H1 (cell line): ENCODE data around the gene DENND1A. TPM values are rescaled to one million over a fixed set of nuclear protein-coding genes. Genes with fewer than 3 reads are reported as not detected.

Source experiments
- CTCF ChIA-PET: fragments of 300-600 bp; sonication (Branson Sonifier 250); formaldehyde crosslinking; loops from one replicate; lab custom pipeline; 2021; ENCODE audit not compliant: partially characterized antibody; lab: Charles Lee
- POLR2A ChIA-PET: fragments of 300-600 bp; sonication (Branson Sonifier 250); formaldehyde crosslinking; loops from one replicate; lab custom pipeline; 2021; ENCODE audit warnings: inconsistent platforms; ENCODE audit not compliant: partially characterized antibody; lab: Charles Lee
- DNase-seq, 2 experiments: peaks; one replicate each; pipeline versions ENCODE4 v3.0.0 to v3.0.0-alpha.2; 2010 to 2022; ENCODE audit warnings: low spot score in 2 of 2, low read depth in 1 of 2, mixed read lengths in 1 of 2
- FAIRE-seq: peaks from 2 replicates; lab custom pipeline; 2011; peaks lifted over from hg19 to GRCh38; lab: Jason Lieb, UNC
- H2AFZ ChIP-seq: 2 replicates; pipeline ENCODE4 v1.8.1; 2012; ENCODE audit warnings: low read length, inconsistent platforms
- H2AK5ac ChIP-seq: 2 replicates; pipeline ENCODE4 v1.6.1; 2013; ENCODE audit warnings: low read depth, low read length
- H2BK120ac ChIP-seq: replicated peaks from 2 replicates; pipeline ENCODE3; 2013; ENCODE audit warnings: low read depth, low read length, inconsistent platforms
- H2BK12ac ChIP-seq: 2 replicates; pipeline ENCODE4 v1.6.1; 2013; ENCODE audit warnings: low read depth, low read length
- H2BK15ac ChIP-seq: 2 replicates; pipeline ENCODE4 v1.6.1; 2013; ENCODE audit warnings: low read length
- H2BK20ac ChIP-seq: 2 replicates; pipeline ENCODE4 v1.6.1; 2013; ENCODE audit warnings: low read length
- H2BK5ac ChIP-seq: 2 replicates; pipeline ENCODE4 v1.6.1; 2013; ENCODE audit warnings: low read depth, low read length
- H3K14ac ChIP-seq: 2 replicates; pipeline ENCODE4 v1.6.1; 2013; ENCODE audit warnings: inconsistent platforms; ENCODE audit not compliant: insufficient read length
- H3K18ac ChIP-seq: 2 replicates; pipeline ENCODE4 v1.6.1; 2013; ENCODE audit warnings: low read length; ENCODE audit errors: extremely low read depth
- H3K23ac ChIP-seq: 2 replicates; pipeline ENCODE4 v1.6.1; 2013; ENCODE audit warnings: inconsistent platforms; ENCODE audit not compliant: insufficient read length
- H3K23me2 ChIP-seq: 2 replicates; pipeline ENCODE4 v1.6.1; 2013; ENCODE audit warnings: low read depth, low read length
- H3K27ac ChIP-seq: 2 replicates; pipeline ENCODE4 v1.6.1; 2011; ENCODE audit warnings: low read depth, low read length, inconsistent platforms
- H3K27me3 ChIP-seq, 4 experiments: replicated peaks in 1 of 4; 1 replicate in 1 of 4; 2 replicates in 3 of 4; pipeline versions ENCODE4 v1.6.1 to v1.8.1; 2011 to 2013; ENCODE audit warnings: low read length in 3 of 4, mild to moderate bottlenecking in 3 of 4, inconsistent platforms in 2 of 4, mixed read lengths in 2 of 4, moderate library complexity in 1 of 4; ENCODE audit not compliant: control insufficient read depth in 3 of 4, insufficient read depth in 3 of 4; ENCODE audit errors: extremely low read depth in 1 of 4
- H3K36me3 ChIP-seq, 4 experiments: 2 replicates each; pipeline versions ENCODE4 v1.6.1 to v1.8.1; 2011 to 2013; ENCODE audit warnings: mild to moderate bottlenecking in 4 of 4, low read length in 3 of 4, moderate library complexity in 2 of 4, control low read depth in 1 of 4, inconsistent platforms in 1 of 4; ENCODE audit not compliant: insufficient read depth in 4 of 4, control insufficient read depth in 2 of 4
- H3K4ac ChIP-seq: replicated peaks from 2 replicates; pipeline ENCODE3; 2013; ENCODE audit warnings: low read length, low read depth, mixed read lengths, inconsistent platforms; ENCODE audit not compliant: insufficient read length
- H3K4me1 ChIP-seq, 4 experiments: replicated peaks in 1 of 4; 1 replicate in 1 of 4; 2 replicates in 3 of 4; pipeline versions ENCODE4 v1.6.1 to v1.8.1; 2011 to 2013; ENCODE audit warnings: low read length in 3 of 4, inconsistent platforms in 2 of 4, mixed read lengths in 1 of 4; ENCODE audit not compliant: insufficient read depth in 4 of 4, control insufficient read depth in 3 of 4
- H3K4me2 ChIP-seq, 2 experiments: 2 replicates each; pipeline versions ENCODE4 v1.6.1 to v1.8.1; 2011 to 2013; ENCODE audit warnings: low read depth in 2 of 2, low read length in 2 of 2, control low read depth in 1 of 2, inconsistent platforms in 1 of 2, mild to moderate bottlenecking in 1 of 2; ENCODE audit not compliant: insufficient read depth in 1 of 2
- H3K4me3 ChIP-seq, 4 experiments: fragments of 200-600, 300-600 bp in 1 of 4; sonication (generic), shearing (Covaris generic), sonication (Bioruptor Twin) in 1 of 4; 2 replicates each; pipeline versions ENCODE4 v1.5.1 to v1.8.1; 2011 to 2016; ENCODE audit warnings: low read length in 4 of 4, low read depth in 3 of 4, control low read depth in 2 of 4, inconsistent platforms in 2 of 4, mild to moderate bottlenecking in 2 of 4, mixed read lengths in 1 of 4, moderate library complexity in 1 of 4; ENCODE audit not compliant: insufficient read depth in 2 of 4; ENCODE audit errors: extremely low read depth in 1 of 4
- H3K56ac ChIP-seq: replicated peaks from 2 replicates; pipeline ENCODE3; 2013; ENCODE audit warnings: low read depth, mild to moderate bottlenecking, mixed read lengths, low read length, inconsistent platforms; ENCODE audit not compliant: insufficient read length
- H3K79me1 ChIP-seq: 2 replicates; pipeline ENCODE4 v1.6.1; 2013; ENCODE audit warnings: low read depth, low read length, control low read depth
- H3K79me2 ChIP-seq, 2 experiments: 2 replicates each; pipeline versions ENCODE4 v1.6.1 to v1.8.1; 2012 to 2013; ENCODE audit warnings: low read length in 2 of 2, mild to moderate bottlenecking in 2 of 2, inconsistent platforms in 1 of 2; ENCODE audit not compliant: insufficient read depth in 2 of 2, control insufficient read depth in 1 of 2
- H3K9ac ChIP-seq, 4 experiments: replicated peaks in 1 of 4; 1 replicate in 1 of 4; 2 replicates in 3 of 4; pipeline versions ENCODE4 v1.6.1 to v1.8.1; 2011 to 2013; ENCODE audit warnings: low read depth in 3 of 4, low read length in 3 of 4, control low read depth in 2 of 4, mild to moderate bottlenecking in 2 of 4, moderate library complexity in 2 of 4, inconsistent platforms in 1 of 4; ENCODE audit errors: extremely low read depth in 1 of 4
- H3K9me3 ChIP-seq, 2 experiments: 2 replicates each; pipeline versions ENCODE4 v1.6.1 to v1.8.1; 2012 to 2013; ENCODE audit warnings: mild to moderate bottlenecking in 2 of 2, moderate library complexity in 2 of 2, control low read depth in 1 of 2, inconsistent platforms in 1 of 2, low read depth in 1 of 2, low read length in 1 of 2, mixed read lengths in 1 of 2; ENCODE audit not compliant: insufficient read depth in 2 of 2
- H4K20me1 ChIP-seq, 2 experiments: replicated peaks in 1 of 2; 2 replicates each; pipeline versions ENCODE3 to v1.8.1; 2011 to 2013; ENCODE audit warnings: inconsistent platforms in 2 of 2, low read length in 2 of 2, mild to moderate bottlenecking in 1 of 2; ENCODE audit not compliant: insufficient read depth in 2 of 2, control insufficient read depth in 1 of 2
- H4K5ac ChIP-seq: 2 replicates; pipeline ENCODE4 v1.6.1; 2013; ENCODE audit warnings: low read length, low read depth, mixed read lengths, inconsistent platforms; ENCODE audit not compliant: insufficient read length
- H4K8ac ChIP-seq: 2 replicates; pipeline ENCODE4 v1.8.0; 2013; ENCODE audit warnings: mild to moderate bottlenecking, moderate library complexity, low read length, inconsistent platforms; ENCODE audit not compliant: insufficient read depth; ENCODE audit errors: extremely low read depth
- H4K91ac ChIP-seq: replicated peaks from 2 replicates; pipeline ENCODE3; 2013; ENCODE audit warnings: low read length, mixed read lengths, inconsistent platforms; ENCODE audit not compliant: insufficient read length
- CEBPB ChIP-seq: IDR thresholded peaks from 2 replicates; pipeline ENCODE4 v1.6.1; 2012; ENCODE audit warnings: low read depth, low read length
- KDM1A ChIP-seq: fragments of 200-600, 300-600 bp; sonication (generic); IDR thresholded peaks from 2 replicates; pipeline ENCODE4 v1.7.1; 2016; ENCODE audit warnings: mild to moderate bottlenecking, low read length, borderline replicate concordance
- SAP30 ChIP-seq: fragments of 300-600 bp; sonication (generic); IDR thresholded peaks from 2 replicates; pipeline ENCODE4 v1.7.1; 2012; ENCODE audit warnings: low read length, moderate library complexity, mild to moderate bottlenecking, inconsistent platforms; ENCODE audit not compliant: insufficient read depth, insufficient replicate concordance
- SIX5 ChIP-seq: IDR thresholded peaks from 2 replicates; pipeline ENCODE4 v1.6.1; 2011; ENCODE audit warnings: mild to moderate bottlenecking, low read depth, low read length
- SRF ChIP-seq: IDR thresholded peaks from 2 replicates; pipeline ENCODE4 v1.6.1; 2011; ENCODE audit warnings: mild to moderate bottlenecking, low read depth, low read length, moderate library complexity
- TAF1 ChIP-seq: IDR thresholded peaks from 2 replicates; pipeline ENCODE4 v1.6.1; 2011; ENCODE audit warnings: mild to moderate bottlenecking, low read depth, low read length
- polyA plus RNA-seq, 7 experiments: library from polyadenylated mRNA; depleted of rRNA in 3 of 7; stranded (reverse) in 5 of 7; unstranded in 2 of 7; fragments of >200 nt in 5 of 7; fragments of 200-250 nt in 2 of 7; gene quantifications; 1 replicate in 5 of 7; 2 replicates in 1 of 7; 4 replicates in 1 of 7; pipeline versions ENCODE4 v1.2.1 to v1.2.3, GENCODE V29; 2011 to 2013; ENCODE audit warnings: missing spikeins in 2 of 7, mixed read lengths in 2 of 7
- total RNA-seq: library from RNA; stranded (reverse); fragmentation: NEBNext Ultra II Directional; extraction: Animal tissue kit (Norgen Biotek cat#: 25700); gene quantifications from 2 replicates; pipeline ENCODE4 v1.2.1, GENCODE V29; 2021

The DENND1A gene
- total and polyA plus RNA-seq, 2 of the 8 experiments (the other 6 are each of a cell fraction or from before 2014, with no cell fraction given), result 24.1 to 26.4 TPM

GRCh38 chr9:123828449-123828848 lies 101.5 kb downstream of the DENND1A start:
- Histone ChIP-seq H3K4me3 (no peak overlapping the region), H4K91ac (no peak overlapping the region), H2BK12ac (no peak overlapping the region), H3K27ac (no peak overlapping the region), H2AFZ (no peak overlapping the region), H3K79me1 (no peaks in the 10 kb centered on the region; the same call in 1 of the 2 replicates), H3K9me3 (peaks cover 0 to 7% of the 10 kb centered on the region in 2 experiments; a peak in 2 of 4 replicates), H3K56ac (no peak overlapping the region), H3K23me2 (no peaks in the 10 kb centered on the region), H3K14ac (no peak overlapping the region), H2BK5ac (no peak overlapping the region), H2BK120ac (no peak overlapping the region), H3K79me2 (peaks cover 0 to 6% of the 10 kb centered on the region in 2 experiments; a peak in 1 of 4 replicates), H3K9ac (no peak overlapping the region), H2AK5ac (no peak overlapping the region)
- ChIA-PET CTCF (no interaction called here), POLR2A (interaction anchor here (0.6 kb wide), 1 partner anchor 19 kb away, joined by 3 read pairs; no protein-coding TSS in a partner anchor)
- no peak for FAIRE-seq
- TF ChIP-seq CEBPB, result no peak
- no peak for TF ChIP-seq SIX5
- no peak for TF ChIP-seq TAF1
- TF ChIP-seq SRF, result no peak
- no peak for TF ChIP-seq KDM1A
- no peak for TF ChIP-seq SAP30
- TF ChIP-seq, all 59 proteins: peak for 0
- Histone ChIP-seq H3K4me1 (peaks cover 0 to 2% (median 0%) of the 10 kb centered on the region in 4 experiments; a peak in 1 of 7 replicates), H3K4ac (no peak overlapping the region), H3K4me2 (no peak overlapping the region), H2BK20ac (no peak overlapping the region), H3K18ac (no peak overlapping the region), H2BK15ac (no peak overlapping the region), H3K27me3 (no peaks in the 10 kb centered on the region), H4K8ac (no peak overlapping the region), H3K36me3 (no peaks in the 10 kb centered on the region; a peak in 2 of 8 replicates), H4K5ac (no peak overlapping the region), H4K20me1 (peaks cover 0 to 4% of the 10 kb centered on the region in 2 experiments), H3K23ac (no peak overlapping the region)
- DNase-seq, result no peak
